CD14-positive monocyte (primary cell): ENCODE measurements around the gene AOPEP. TPM values are rescaled to one million over a fixed set of nuclear protein-coding genes. Genes with fewer than 3 reads are reported as not detected.

Experiments used
- DNase-seq, 3 donors: peaks; one replicate each; pipeline ENCODE4 v3.0.0-alpha.2; 2011 to 2022
- H2AFZ ChIP-seq: 2 replicates; pipeline ENCODE4 v1.6.0; 2012; ENCODE audit warnings: mild to moderate bottlenecking, low read depth, low read length, inconsistent platforms; ENCODE audit not compliant: insufficient read depth, poor library complexity, severe bottlenecking
- H3K27ac ChIP-seq, 2 donors: 1 replicate in 1 of 2; 2 replicates in 1 of 2; pipeline ENCODE4 v1.5.1; 2012 to 2013; ENCODE audit warnings: low read length in 2 of 2, control low read depth in 1 of 2, inconsistent platforms in 1 of 2, low read depth in 1 of 2, mild to moderate bottlenecking in 1 of 2
- H3K27me3 ChIP-seq, 2 donors: one replicate each; pipeline versions ENCODE4 v1.6.0 to v1.6.1; 2011 to 2013; ENCODE audit warnings: low read length in 2 of 2; ENCODE audit not compliant: control insufficient read depth in 2 of 2, insufficient read depth in 2 of 2
- H3K36me3 ChIP-seq, 2 donors: replicated peaks in 1 of 2; 1 replicate in 1 of 2; 2 replicates in 1 of 2; pipeline versions ENCODE4 v1.5.1 to v1.6.1; 2012 to 2013; ENCODE audit warnings: low read length in 2 of 2, control low read depth in 1 of 2, inconsistent platforms in 1 of 2, mild to moderate bottlenecking in 1 of 2; ENCODE audit not compliant: insufficient read depth in 2 of 2, control insufficient read depth in 1 of 2
- H3K4me1 ChIP-seq, 2 donors: 1 replicate in 1 of 2; 2 replicates in 1 of 2; pipeline versions ENCODE4 v1.5.1 to v1.6.1; 2012 to 2013; ENCODE audit warnings: low read length in 2 of 2, control low read depth in 1 of 2, inconsistent platforms in 1 of 2, mild to moderate bottlenecking in 1 of 2, moderate library complexity in 1 of 2; ENCODE audit not compliant: insufficient read depth in 2 of 2, control insufficient read depth in 1 of 2
- H3K4me2 ChIP-seq: replicated peaks from 2 replicates; pipeline ENCODE3; 2012; ENCODE audit warnings: low read length, moderate library complexity, mild to moderate bottlenecking; ENCODE audit not compliant: poor library complexity, severe bottlenecking; ENCODE audit errors: extremely low read depth
- H3K4me3 ChIP-seq, 3 experiments: fragments of 200-600 bp in 1 of 3; sonication (generic) in 1 of 3; replicated peaks in 1 of 3; 1 replicate in 2 of 3; 2 replicates in 1 of 3; pipeline ENCODE4 v1.5.1; 2011 to 2013; ENCODE audit warnings: low read length in 3 of 3, mild to moderate bottlenecking in 3 of 3, control low read depth in 2 of 3, low read depth in 2 of 3, inconsistent platforms in 1 of 3, moderate library complexity in 1 of 3
- H3K79me2 ChIP-seq: 2 replicates; pipeline ENCODE4 v1.6.0; 2012; ENCODE audit warnings: mild to moderate bottlenecking, control low read depth, inconsistent platforms, low read length, moderate library complexity; ENCODE audit not compliant: insufficient read depth
- H3K9ac ChIP-seq: 2 replicates; pipeline ENCODE4 v1.6.0; 2017; ENCODE audit warnings: low read length, mild to moderate bottlenecking; ENCODE audit not compliant: insufficient read depth, poor library complexity, severe bottlenecking
- H3K9me3 ChIP-seq, 2 donors: replicated peaks in 1 of 2; 1 replicate in 1 of 2; 2 replicates in 1 of 2; pipeline versions ENCODE4 v1.5.1 to v1.6.1; 2012 to 2013; ENCODE audit warnings: low read length in 2 of 2, control low read depth in 1 of 2; ENCODE audit not compliant: control insufficient read depth in 1 of 2, insufficient read depth in 1 of 2
- H4K20me1 ChIP-seq: 2 replicates; pipeline ENCODE4 v1.6.0; 2012; ENCODE audit warnings: mild to moderate bottlenecking, low read length, control low read depth, moderate library complexity; ENCODE audit not compliant: insufficient read depth
- H3K27ac Mint-ChIP-seq, 7 donors: one replicate each; pipeline ENCODE4 v1.8.0; 2020; ENCODE audit warnings: mild to moderate bottlenecking in 7 of 7, mixed read lengths in 7 of 7, moderate library complexity in 6 of 7, inconsistent platforms in 2 of 7
- H3K27me3 Mint-ChIP-seq, 3 donors: one replicate each; pipeline ENCODE4 v1.8.0; 2021 to 2022; ENCODE audit warnings: low read depth in 3 of 3, mild to moderate bottlenecking in 3 of 3, mixed read lengths in 3 of 3, moderate library complexity in 3 of 3, inconsistent platforms in 1 of 3
- H3K36me3 Mint-ChIP-seq, 2 donors: one replicate each; pipeline ENCODE4 v1.8.0; 2020; ENCODE audit warnings: mixed read lengths in 2 of 2, inconsistent platforms in 1 of 2, mild to moderate bottlenecking in 1 of 2
- H3K4me1 Mint-ChIP-seq: one replicate; pipeline ENCODE4 v1.8.0; 2020; ENCODE audit warnings: mild to moderate bottlenecking, mixed read lengths
- H3K4me3 Mint-ChIP-seq, 2 donors: one replicate each; pipeline ENCODE4 v1.8.0; 2020; ENCODE audit warnings: mild to moderate bottlenecking in 2 of 2, mixed read lengths in 2 of 2, moderate library complexity in 1 of 2
- H3K9me3 Mint-ChIP-seq, 7 donors: one replicate each; pipeline ENCODE4 v1.8.0; 2020 to 2022; ENCODE audit warnings: mixed read lengths in 7 of 7, mild to moderate bottlenecking in 6 of 7, moderate library complexity in 6 of 7, inconsistent platforms in 2 of 7
- WGBS: methylation state at CpG from one replicate; pipeline ENCODE4 v1.1.5; 2013; ENCODE audit warnings: missing lambda C conversion rate; ENCODE audit not compliant: insufficient coverage; 5-methylcytosine and 5-hydroxymethylcytosine counted together
- intact Hi-C, 2 donors: fragments of 100-400 bp; cut with micrococcal nuclease; formaldehyde crosslinking; loops; one replicate each; pipeline versions ENCODE4 v1.15.0 to v1.15.1; 2023
- polyA plus RNA-seq, 3 donors: library from polyadenylated mRNA; depleted of rRNA in 1 of 3; unstranded in 2 of 3; stranded (reverse) in 1 of 3; fragments of 300-500 nt in 2 of 3; fragments of >200 nt in 1 of 3; fragmentation: Illumina TruSeq in 2 of 3; gene quantifications; 1 replicate in 2 of 3; 2 replicates in 1 of 3; pipeline ENCODE4 v1.2.3, GENCODE V29; 2012 to 2021
- TF ChIP-seq, protein P1 (sequence below): fragments of 200-600 bp; IDR thresholded peaks from one replicate; pipeline ENCODE4 v1.8.0; 2022; ENCODE audit warnings: antibody characterized with exemption, mild to moderate bottlenecking

The AOPEP gene
- polyA plus RNA-seq, 3 donors, result 3.0 to 4.1 (median 3.1) TPM

DNA sequence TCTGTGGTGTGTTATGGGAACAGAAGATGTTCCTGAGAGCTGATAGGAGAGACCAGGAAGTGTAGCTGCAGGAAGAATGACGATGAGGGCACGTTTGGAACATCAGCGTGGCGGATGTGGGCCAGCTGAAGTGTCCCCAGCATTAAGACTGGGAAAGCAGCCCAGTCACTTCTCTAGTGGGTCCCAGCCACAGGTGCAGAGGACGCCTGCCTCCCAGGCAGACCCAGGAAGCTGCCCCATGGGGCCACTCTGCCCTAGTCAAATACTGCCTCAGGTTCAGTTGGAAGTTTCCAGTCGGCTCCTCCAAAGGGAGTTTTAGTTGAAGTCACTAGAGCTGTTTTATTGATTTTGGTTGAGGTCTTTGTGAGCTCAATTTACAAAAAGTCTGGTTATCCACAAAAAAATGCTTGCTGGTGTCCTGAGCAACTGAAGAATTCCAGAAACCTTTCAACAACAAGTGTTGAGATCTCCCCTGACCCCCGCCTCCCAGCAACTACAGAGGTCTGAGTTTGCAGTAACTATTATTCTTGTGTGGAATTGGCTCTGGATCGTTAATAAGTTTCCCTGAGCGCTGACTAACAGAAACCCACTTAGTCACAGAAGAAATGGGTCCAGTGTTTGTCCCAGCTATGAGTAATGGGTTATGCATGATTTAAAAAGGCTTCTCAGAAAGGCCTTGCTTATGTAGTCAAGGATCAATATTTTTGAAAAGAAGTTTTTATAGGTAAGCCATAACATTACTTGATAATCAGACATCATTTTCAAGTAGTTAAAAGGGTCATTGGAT, 296.9 kb downstream of the AOPEP start:
- H3K4me3 ChIP-seq, result no peak overlapping the region
- no peak overlapping the region for H3K4me2 ChIP-seq
- no peaks in the 10 kb centered on the region for H3K27me3 ChIP-seq
- WGBS, result 77% methylated on average over 4 of the region's 9 CpGs
- H4K20me1 ChIP-seq, result no peaks in the 10 kb centered on the region
- Mint-ChIP-seq H3K36me3 (peaks cover 4 to 6% of the 10 kb centered on the region in 2 donors), H3K4me3 (no peak overlapping the region), H3K4me1 (peaks cover 4% of the 10 kb centered on the region), H3K9me3 (no peaks in the 10 kb centered on the region), H3K27me3 (peaks cover 0 to 2% (median 0%) of the 10 kb centered on the region in 3 donors), H3K27ac (no peak overlapping the region)
- no peaks in the 10 kb centered on the region for H3K4me1 ChIP-seq
- DNase-seq, result no peak
- no peaks in the 10 kb centered on the region for H3K9me3 ChIP-seq
- intact Hi-C loops, result no loop called here
- no peaks in the 10 kb centered on the region for H3K36me3 ChIP-seq
- TF ChIP-seq, protein P1, sequence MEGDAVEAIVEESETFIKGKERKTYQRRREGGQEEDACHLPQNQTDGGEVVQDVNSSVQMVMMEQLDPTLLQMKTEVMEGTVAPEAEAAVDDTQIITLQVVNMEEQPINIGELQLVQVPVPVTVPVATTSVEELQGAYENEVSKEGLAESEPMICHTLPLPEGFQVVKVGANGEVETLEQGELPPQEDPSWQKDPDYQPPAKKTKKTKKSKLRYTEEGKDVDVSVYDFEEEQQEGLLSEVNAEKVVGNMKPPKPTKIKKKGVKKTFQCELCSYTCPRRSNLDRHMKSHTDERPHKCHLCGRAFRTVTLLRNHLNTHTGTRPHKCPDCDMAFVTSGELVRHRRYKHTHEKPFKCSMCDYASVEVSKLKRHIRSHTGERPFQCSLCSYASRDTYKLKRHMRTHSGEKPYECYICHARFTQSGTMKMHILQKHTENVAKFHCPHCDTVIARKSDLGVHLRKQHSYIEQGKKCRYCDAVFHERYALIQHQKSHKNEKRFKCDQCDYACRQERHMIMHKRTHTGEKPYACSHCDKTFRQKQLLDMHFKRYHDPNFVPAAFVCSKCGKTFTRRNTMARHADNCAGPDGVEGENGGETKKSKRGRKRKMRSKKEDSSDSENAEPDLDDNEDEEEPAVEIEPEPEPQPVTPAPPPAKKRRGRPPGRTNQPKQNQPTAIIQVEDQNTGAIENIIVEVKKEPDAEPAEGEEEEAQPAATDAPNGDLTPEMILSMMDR, result no peak
- no peaks in the 10 kb centered on the region for H3K79me2 ChIP-seq
- H2AFZ ChIP-seq, result no peak overlapping the region
- H3K27ac ChIP-seq, result no peak overlapping the region
- H3K9ac ChIP-seq, result no peak overlapping the region

DNA sequence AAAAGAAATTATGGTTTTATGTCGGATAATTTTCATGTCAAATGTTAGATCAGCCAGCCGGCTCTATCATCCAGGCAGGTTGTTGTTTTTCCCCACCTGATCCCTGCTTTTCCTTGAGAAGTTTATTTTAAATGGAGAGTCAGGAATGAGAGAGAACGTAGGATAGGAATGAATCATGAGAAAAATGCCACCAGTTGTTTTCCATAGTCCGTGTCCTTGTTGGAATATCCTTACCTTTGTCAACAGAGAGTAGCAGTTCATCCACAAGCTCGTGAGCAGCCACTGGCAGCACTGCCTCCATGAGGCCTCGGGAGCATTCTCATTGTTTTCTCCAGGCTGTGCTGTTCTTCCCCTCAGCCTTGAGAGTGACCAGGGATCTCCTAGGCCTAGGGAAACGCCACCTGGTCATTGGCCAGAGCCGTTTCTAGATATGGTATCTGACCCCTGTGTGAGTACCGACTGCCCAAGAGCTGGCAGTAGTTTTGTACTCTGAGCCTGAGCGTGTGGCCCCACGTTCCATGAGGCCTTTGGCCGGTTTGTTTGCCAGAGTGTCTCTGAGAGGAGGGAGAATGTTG, 297.7 kb downstream of the AOPEP start:
- Histone ChIP-seq H3K4me3 (no peak overlapping the region), H4K20me1 (no peaks in the 10 kb centered on the region), H3K4me1 (no peaks in the 10 kb centered on the region), H3K27me3 (no peaks in the 10 kb centered on the region), H3K36me3 (no peaks in the 10 kb centered on the region), H3K9ac (no peak overlapping the region), H3K27ac (no peak overlapping the region), H3K4me2 (no peak overlapping the region), H3K79me2 (no peaks in the 10 kb centered on the region), H3K9me3 (no peaks in the 10 kb centered on the region), H2AFZ (no peak overlapping the region)
- Mint-ChIP-seq H3K9me3 (no peaks in the 10 kb centered on the region), H3K27ac (no peak overlapping the region), H3K4me3 (no peak overlapping the region), H3K27me3 (no peaks in the 10 kb centered on the region), H3K4me1 (no peaks in the 10 kb centered on the region), H3K36me3 (peaks cover 4 to 6% of the 10 kb centered on the region in 2 donors)
- TF ChIP-seq, protein P1, result no peak
- DNase-seq, result no peak
- 98% methylated on average over 6 of the region's 12 CpGs for WGBS
- intact Hi-C loops, result no loop called here
